ENCODE measurements around the gene PRDM5.

DNA sequence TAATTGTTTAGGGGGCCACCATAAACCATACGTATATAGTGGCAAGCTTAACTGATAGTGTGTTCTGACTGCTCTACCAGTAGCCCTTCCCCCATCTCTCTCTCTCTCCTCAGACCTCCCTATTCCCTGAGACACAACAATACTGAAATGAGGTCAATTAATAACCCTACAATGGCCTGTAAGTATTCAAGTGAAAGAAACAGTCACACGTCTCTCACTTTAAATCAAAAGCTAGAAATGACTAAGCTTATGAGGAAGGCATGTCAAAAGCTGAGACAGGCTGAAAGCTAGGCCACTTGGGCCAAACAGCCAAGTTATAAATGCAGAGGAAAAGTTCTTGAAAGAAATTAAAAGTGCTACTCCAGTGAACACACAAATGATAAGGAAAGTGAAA is 78.0 kb downstream of the PRDM5 start:
- TF ChIP-seq, protein P1, sequence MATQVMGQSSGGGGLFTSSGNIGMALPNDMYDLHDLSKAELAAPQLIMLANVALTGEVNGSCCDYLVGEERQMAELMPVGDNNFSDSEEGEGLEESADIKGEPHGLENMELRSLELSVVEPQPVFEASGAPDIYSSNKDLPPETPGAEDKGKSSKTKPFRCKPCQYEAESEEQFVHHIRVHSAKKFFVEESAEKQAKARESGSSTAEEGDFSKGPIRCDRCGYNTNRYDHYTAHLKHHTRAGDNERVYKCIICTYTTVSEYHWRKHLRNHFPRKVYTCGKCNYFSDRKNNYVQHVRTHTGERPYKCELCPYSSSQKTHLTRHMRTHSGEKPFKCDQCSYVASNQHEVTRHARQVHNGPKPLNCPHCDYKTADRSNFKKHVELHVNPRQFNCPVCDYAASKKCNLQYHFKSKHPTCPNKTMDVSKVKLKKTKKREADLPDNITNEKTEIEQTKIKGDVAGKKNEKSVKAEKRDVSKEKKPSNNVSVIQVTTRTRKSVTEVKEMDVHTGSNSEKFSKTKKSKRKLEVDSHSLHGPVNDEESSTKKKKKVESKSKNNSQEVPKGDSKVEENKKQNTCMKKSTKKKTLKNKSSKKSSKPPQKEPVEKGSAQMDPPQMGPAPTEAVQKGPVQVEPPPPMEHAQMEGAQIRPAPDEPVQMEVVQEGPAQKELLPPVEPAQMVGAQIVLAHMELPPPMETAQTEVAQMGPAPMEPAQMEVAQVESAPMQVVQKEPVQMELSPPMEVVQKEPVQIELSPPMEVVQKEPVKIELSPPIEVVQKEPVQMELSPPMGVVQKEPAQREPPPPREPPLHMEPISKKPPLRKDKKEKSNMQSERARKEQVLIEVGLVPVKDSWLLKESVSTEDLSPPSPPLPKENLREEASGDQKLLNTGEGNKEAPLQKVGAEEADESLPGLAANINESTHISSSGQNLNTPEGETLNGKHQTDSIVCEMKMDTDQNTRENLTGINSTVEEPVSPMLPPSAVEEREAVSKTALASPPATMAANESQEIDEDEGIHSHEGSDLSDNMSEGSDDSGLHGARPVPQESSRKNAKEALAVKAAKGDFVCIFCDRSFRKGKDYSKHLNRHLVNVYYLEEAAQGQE (IDR thresholded peaks at IDR 0.05; ENCODE audit: insufficient read depth in 1 of 2, low read depth in 2 of 2, low read length in 2 of 2) = no peak
- TF ChIP-seq POLR2AphosphoS5 (IDR thresholded peaks at IDR 0.05; ENCODE audit: low read depth, low read length) = no peak
- TF ChIP-seq TAF1 (IDR thresholded peaks at IDR 0.05; ENCODE audit: borderline replicate concordance, insufficient read depth, low read length) = no peak
- TF ChIP-seq SIN3A (IDR thresholded peaks at IDR 0.05; ENCODE audit: borderline replicate concordance, insufficient read depth, low read length) = no peak
- TF ChIP-seq FOXP2 (optimal IDR thresholded peaks at IDR 0.05; ENCODE audit: borderline replicate concordance, extremely low read depth, extremely low read length, insufficient read depth) = no peak
